MG63 (cell line): ENCODE measurements around the gene BTBD19. TPM values are rescaled to one million over a fixed set of nuclear protein-coding genes. Genes with fewer than 3 reads are reported as not detected.
"Not testable (repeated sequence)": the region's sequence is repeated elsewhere in the genome, so short reads cannot be mapped to it uniquely, and the experiment has no call there.

Experiments used
- DNase-seq: peaks from one replicate; pipeline ENCODE4 v3.0.0-alpha.2; 2020
- H3K27me3 ChIP-seq: fragments of 250-450 bp; sonication (Bioruptor Pico); 2 replicates; pipeline ENCODE4 v1.5.1; 2020; ENCODE audit warnings: mild to moderate bottlenecking, moderate library complexity
- H3K36me3 ChIP-seq: fragments of 250-450 bp; sonication (Bioruptor Pico); 2 replicates; pipeline ENCODE4 v1.5.1; 2020; ENCODE audit warnings: mild to moderate bottlenecking, moderate library complexity
- H3K4me3 ChIP-seq: fragments of 250-450 bp; sonication (Bioruptor Pico); 2 replicates; pipeline ENCODE4 v1.5.1; 2020; ENCODE audit warnings: mild to moderate bottlenecking, moderate library complexity
- H3K9me3 ChIP-seq: fragments of 250-450 bp; sonication (Bioruptor Pico); 2 replicates; pipeline ENCODE4 v1.5.1; 2020; ENCODE audit warnings: mild to moderate bottlenecking, moderate library complexity
- total RNA-seq: library from RNA; depleted of rRNA; stranded (reverse); fragments of >200 nt; shearing (Covaris generic); gene quantifications from 2 replicates; pipeline ENCODE4 v1.2.3, GENCODE V29; 2014; ENCODE audit warnings: low replicate concordance

BTBD19 gene
- total RNA-seq, 1 experiment from 2014 or later: 1.0 TPM

DNA sequence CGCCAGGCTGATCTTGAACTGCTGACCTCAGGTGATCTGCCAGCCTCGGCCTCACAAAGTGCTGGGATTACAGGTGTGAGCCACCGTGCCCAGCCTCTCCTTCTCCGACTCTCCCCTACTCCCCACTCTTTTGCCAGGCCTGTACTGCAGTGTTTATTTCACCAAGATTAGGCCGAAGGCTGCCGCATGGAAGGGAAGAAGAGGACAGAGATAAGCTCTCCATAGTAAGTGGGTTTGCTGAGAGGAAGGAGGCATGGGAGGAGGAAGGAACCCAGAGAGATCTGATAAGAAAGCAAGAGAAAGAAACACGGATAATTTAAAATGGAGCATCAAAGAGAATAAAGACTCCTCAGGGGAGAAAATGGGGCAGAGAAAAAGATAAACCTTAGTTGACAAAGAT, 26.0 kb downstream of the BTBD19 start:
- H3K9me3 ChIP-seq: no peaks in the 10 kb centered on the region
- H3K36me3 ChIP-seq: no peaks in the 10 kb centered on the region
- H3K27me3 ChIP-seq: no peaks in the 10 kb centered on the region
- H3K4me3 ChIP-seq: no peak overlapping the region
- no peak for DNase-seq

DNA sequence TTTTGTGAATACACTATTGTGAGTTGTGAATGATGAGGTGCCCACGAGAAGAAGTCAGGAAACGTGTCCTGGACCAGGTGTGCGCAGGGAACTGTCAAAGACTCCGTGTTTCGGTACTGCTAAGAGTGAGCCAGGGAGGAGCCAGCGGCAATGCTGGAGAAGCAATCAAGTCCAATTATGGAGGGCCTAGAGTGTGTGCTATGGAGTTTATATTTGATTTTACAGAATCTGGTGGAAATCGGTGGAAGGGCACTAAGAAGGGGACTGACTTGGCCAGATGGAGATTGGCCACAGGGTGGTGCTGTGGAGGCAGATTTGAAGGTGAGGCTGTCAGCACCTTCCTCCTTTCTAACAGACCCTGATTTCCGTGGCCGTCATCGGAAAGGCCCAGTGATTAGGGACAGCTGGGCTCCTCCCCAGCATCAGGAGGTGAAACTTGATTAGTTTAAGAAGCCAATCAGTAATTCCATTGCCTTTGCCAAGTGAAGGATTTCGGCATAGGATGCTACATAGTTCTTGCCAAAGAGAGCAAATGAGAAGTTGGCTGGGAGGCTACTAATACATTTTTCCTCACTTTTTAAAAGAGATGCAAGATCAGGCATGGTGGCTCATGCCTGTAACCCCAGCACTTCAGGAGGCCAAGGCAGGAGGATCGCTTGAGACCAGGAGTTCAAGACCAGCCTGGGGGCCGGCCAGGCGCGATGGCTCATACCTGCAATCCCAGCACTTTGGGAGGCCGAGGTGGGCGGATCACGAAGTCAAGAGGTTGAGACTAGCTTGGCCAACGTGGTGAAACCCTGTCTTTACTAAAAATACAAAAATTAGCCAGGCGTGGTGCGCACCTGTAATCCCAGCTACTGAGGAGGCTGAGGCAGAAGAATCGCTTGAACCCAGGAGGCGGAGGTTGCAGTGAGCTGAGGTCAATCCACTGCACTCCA, 27.7 kb downstream of the BTBD19 start:
- no peak overlapping the region for H3K4me3 ChIP-seq
- no peaks in the 10 kb centered on the region for H3K36me3 ChIP-seq
- H3K9me3 ChIP-seq: no peaks in the 10 kb centered on the region
- peak; percentile 75 for DNase-seq
- H3K27me3 ChIP-seq: no peaks in the 10 kb centered on the region

DNA sequence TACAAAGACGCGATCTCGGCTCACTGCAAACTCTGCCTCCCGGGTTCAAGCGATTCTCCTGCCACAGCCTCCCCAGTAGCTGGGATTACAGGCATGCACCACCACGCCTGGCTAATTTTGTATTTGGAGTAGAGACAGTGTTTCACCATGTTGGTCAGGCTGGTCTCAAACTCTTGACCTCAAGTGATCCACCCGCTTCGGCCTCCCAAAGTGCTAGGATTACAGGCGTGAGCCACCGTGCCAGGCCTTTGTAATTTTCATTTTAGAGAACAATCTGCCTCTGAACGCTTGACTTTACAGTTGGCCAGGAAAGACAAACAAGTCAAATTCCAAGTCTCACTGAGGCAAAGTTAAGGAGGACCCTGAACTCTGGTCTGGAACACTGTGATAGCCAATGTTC, 30.0 kb downstream of the BTBD19 start:
- not testable (repeated sequence) for H3K4me3 ChIP-seq, H3K27me3 ChIP-seq

DNA sequence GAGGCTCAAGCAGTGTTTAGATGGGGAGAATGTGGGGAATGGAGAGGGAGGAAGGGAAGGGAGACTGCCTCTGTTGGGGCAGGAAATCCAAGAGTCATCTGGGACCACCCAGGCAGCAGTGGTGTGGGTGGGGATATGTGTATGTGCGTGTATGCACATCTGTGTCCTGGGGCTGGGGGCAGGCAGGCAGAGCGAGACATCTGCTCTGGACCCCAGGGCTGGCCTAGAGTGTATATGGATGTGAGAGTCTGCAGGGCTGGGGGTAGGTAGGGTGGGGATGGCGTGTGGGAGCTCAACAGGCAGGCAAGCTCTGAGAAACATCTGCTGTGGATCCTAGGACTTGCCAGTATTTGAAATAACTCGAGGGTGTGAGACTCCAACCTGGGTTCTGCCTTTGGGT, 31.3 kb downstream of the BTBD19 start:
- H3K9me3 ChIP-seq: no peaks in the 10 kb centered on the region
- no peaks in the 10 kb centered on the region for H3K36me3 ChIP-seq
- no peaks in the 10 kb centered on the region for H3K27me3 ChIP-seq
- DNase-seq: no peak
- no peak overlapping the region for H3K4me3 ChIP-seq

More for the DNA sequence above, 30.0 kb downstream of the BTBD19 start:
- H3K9me3 ChIP-seq, DNase-seq, H3K36me3 ChIP-seq: not testable (repeated sequence)

DNA sequence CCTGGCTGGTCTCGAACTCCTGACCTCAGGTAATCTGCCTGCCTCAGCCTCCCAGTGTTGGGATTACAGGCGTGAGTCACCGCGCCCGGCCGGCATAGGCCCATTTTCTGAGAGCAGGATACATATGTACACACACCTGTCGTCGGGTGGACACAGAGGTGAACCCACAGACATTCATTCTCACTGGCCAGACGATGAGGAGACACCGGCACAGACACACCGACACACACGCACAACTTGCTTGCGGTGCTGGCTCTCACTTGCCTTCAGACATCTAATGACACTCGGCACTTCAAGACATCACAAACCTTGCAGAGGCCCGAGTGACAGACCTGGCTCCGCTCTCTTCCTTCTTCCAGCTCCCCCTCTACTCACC, 34.2 kb downstream of the BTBD19 start:
- Histone ChIP-seq H3K36me3 (no peaks in the 10 kb centered on the region), H3K27me3 (no peaks in the 10 kb centered on the region), H3K9me3 (no peaks in the 10 kb centered on the region), H3K4me3 (no peak overlapping the region)
- no peak for DNase-seq

DNA sequence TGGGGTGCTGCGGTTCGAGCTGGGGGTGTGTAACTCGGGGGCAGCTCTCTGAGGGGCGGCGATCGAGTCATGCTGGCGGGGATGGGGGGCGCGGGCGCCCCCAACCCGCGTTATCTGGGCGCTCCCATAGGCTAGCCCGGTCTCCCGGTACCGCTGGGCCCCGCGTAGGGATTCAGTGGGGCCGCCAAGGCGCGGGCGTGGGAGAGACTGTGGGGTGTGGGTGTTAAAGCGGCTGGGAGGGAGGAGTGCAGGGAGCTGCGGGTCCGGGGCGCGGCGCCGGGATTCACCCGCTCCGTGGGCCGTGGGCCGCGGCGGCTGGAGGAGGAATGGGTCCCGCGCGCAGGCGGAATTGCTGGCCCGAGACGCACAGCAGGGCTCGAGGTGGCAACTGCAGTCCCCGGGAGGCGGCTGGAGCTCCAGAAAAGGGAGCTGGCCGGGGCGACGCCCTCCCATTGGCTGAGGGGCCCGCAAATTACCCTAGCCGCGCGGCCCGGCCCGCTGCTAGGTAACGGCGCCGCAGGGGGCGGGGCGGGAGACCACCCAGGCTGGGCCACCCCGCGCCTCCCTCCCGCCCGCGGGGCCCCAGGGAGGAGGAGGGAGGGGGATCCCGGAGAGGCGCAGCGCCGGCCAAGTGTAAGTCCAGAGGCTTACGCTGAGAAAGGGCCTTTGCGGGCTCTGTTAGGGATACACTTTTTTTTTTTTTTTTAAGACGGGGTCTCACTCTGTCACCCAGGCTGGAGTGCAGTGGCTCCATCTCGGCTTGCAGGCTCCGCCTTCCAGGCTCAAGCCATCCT, 34.7 kb downstream of the BTBD19 start, which contains the start of gene PTCH2:
TSS of gene PTCH2 (minus strand) at position 392 of the 794 bp plus-strand sequence. CDS start at position 71, 321 bp downstream.
- Histone ChIP-seq H3K27me3 (no peaks in the 10 kb centered on the region), H3K9me3 (no peaks in the 10 kb centered on the region), H3K4me3 (peak within 1 kb of the TSS; percentile 39), H3K36me3 (no peaks in the 10 kb centered on the region)
- peak; percentile 44 for DNase-seq

DNA sequence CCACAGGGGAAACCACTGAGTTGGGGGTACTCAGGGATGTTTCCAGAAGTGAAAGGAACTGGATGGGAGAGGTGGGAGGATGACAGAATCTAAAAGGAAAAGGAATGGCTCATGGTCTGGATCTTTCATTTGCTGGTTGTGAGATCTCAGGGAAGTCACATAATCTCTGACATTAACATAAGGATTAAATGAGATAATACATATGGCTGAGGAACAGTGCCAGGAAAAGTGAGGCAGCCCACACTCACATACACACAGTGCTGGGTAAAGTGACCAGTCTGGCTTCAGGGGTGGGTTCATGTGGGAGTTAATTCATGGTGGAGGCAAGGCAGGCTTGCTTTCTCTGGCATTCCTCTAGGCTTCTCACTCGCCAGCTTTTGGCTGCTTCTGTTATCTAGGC, 38.7 kb downstream of the BTBD19 start:
- no peaks in the 10 kb centered on the region for H3K36me3 ChIP-seq
- no peaks in the 10 kb centered on the region for H3K9me3 ChIP-seq
- H3K27me3 ChIP-seq: no peaks in the 10 kb centered on the region
- no peak for DNase-seq
- H3K4me3 ChIP-seq: no peak overlapping the region

DNA sequence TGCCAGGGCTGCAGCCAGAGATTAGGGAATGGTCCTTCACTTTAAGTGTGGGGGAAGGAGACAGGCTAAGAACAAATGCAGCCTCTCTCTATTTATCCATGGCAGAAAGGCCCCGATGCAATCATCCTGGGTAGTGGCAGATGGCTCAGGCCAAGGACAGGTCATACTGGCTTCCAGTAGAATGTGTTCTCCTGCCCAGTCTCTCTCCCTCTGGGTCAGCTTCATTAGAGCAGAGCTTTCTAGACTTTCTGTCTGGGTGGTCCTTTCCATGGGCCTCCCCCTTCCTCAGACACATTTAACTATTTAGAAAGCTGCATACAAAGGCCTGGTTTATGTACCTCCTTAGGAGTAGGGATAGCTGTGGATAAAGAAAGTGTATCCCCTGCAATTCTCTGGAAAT, 39.5 kb downstream of the BTBD19 start:
- H3K9me3 ChIP-seq: no peaks in the 10 kb centered on the region
- no peaks in the 10 kb centered on the region for H3K27me3 ChIP-seq
- H3K4me3 ChIP-seq: no peak overlapping the region
- H3K36me3 ChIP-seq: no peaks in the 10 kb centered on the region
- no peak for DNase-seq

DNA sequence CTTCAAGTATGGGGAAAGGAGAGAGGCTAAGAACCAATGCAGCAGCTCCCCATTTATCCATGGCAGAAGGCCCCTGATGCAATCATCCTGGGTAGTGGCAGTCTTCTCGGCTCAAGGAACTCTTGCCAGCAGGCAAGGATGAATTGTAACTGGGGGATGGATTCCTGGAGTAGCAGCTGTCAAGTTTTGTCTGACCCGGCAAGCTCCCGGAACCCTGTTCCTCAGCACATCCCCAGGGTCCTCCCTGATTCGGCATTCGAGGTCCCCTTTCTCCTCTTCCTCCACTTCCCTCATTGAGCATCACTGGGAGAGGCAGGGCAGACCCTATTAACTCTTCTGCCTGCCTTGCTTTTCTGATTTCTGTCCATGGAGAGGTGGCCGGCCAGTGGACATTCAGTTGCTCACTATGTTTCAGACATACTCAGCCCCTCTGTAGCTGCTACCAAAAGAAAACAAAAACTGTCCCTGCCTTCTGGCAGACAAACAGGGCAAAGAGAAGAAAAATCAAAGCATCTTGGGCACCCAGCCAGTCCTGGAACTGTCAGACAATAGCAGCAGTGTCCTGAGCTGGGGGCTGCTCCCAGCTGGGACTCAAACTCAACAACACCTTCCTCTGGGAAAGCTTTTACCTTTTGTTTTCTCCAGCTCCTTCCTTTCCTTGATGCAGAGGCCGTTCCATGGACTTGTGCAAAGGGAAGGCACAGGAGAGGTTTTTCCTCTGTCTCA, 40.3 kb downstream of the BTBD19 start:
- Histone ChIP-seq H3K27me3 (no peaks in the 10 kb centered on the region), H3K36me3 (no peaks in the 10 kb centered on the region), H3K9me3 (no peaks in the 10 kb centered on the region), H3K4me3 (no peak overlapping the region)
- no peak for DNase-seq

DNA sequence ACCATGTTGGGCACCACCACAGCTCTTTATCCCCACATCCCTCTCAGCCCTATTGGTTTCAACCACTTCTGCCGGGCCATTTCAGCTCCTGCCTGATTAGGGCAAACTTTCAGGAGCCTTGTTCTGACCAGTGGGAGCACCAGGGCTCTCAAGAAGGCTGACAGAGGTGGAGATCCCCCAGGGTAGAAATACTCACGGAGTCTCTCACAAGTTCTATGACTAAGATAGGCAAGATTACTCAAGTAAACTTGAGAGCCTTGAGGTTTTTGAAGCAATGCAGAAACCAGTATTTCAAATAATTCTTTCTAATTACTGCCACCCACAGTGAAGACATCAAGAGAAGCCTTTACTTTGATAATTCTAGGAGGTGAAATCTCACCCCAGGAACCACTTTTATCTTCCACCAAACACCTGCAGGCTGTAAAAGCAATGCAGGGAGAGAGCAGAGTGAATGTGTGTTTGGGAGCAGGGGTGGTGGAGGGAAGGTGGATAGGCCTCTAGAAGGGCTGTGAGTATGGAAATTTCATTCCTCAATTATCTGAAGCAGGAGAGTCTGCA, 41.3 kb downstream of the BTBD19 start:
- no peaks in the 10 kb centered on the region for H3K27me3 ChIP-seq
- no peak for DNase-seq
- no peaks in the 10 kb centered on the region for H3K9me3 ChIP-seq
- H3K4me3 ChIP-seq: no peak overlapping the region
- no peaks in the 10 kb centered on the region for H3K36me3 ChIP-seq

DNA sequence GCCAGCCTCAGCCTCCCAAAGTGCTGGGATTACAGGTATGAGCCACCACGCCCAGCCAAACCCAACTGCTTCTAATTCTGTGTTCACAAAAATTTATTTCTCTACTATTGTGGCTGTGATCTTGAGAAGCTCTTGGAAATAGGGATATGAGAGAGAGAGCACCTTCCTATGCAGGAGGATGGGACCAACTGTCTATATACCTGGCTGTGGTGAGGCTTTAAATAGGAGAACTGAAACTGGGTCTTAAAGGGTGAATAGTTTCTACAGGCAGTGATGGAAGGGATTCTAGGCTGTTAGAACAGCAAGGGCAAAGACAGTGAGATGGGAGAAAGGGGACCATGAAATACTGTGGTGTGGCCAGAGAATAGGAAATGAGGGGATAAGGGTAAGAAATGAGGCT, 43.0 kb downstream of the BTBD19 start:
- Histone ChIP-seq H3K27me3 (no peaks in the 10 kb centered on the region), H3K36me3 (no peaks in the 10 kb centered on the region; the same call in 1 of the 2 replicates), H3K4me3 (no peak overlapping the region), H3K9me3 (no peaks in the 10 kb centered on the region)
- no peak for DNase-seq

DNA sequence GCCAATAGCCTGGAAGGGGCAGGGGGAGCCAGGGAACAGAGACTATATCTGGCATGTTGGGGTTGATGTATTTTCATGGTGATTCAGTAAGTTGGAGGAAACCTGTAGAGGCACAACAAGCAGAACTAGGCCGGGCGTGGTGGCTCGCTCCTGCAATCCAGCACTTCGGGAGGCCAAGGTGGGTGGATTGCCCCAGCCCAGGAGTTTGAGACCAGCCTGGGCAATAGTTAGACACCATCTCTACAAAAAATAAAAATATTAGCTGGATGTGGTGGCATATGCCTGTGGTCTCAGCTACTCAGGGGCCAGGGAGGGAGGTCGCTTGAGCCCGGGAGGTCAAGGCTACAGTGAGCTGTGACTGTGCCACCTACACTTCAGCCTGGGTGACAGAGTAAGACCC, 44.9 kb downstream of the BTBD19 start:
- no peaks in the 10 kb centered on the region for H3K9me3 ChIP-seq
- no peak for DNase-seq
- no peak overlapping the region for H3K4me3 ChIP-seq
- H3K27me3 ChIP-seq: no peaks in the 10 kb centered on the region
- H3K36me3 ChIP-seq: no peaks in the 10 kb centered on the region; the same call in 1 of the 2 replicates

DNA sequence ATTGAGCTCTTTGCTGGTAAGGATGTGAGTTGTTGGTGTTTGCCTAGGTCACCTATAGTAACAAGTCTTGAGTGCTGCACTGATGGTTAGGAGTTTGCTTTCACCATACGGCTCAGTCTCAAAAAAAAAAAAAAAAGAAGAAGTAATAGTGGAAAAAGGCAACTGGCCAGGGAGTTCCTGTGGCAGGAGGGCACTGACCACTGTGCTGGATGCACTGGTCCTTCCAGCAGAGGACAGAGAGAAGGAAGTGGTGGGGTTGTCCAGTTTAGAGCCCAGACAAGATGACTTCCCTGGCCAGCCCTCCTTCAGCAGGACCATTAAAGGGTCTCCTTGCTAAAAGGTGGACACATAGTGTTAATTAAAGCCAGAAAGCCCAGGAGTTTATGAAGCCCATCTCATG, 46.6 kb downstream of the BTBD19 start:
- no peak for DNase-seq
- Histone ChIP-seq H3K9me3 (no peaks in the 10 kb centered on the region), H3K27me3 (no peaks in the 10 kb centered on the region), H3K4me3 (no peak overlapping the region), H3K36me3 (no peaks in the 10 kb centered on the region; the same call in 1 of the 2 replicates)

DNA sequence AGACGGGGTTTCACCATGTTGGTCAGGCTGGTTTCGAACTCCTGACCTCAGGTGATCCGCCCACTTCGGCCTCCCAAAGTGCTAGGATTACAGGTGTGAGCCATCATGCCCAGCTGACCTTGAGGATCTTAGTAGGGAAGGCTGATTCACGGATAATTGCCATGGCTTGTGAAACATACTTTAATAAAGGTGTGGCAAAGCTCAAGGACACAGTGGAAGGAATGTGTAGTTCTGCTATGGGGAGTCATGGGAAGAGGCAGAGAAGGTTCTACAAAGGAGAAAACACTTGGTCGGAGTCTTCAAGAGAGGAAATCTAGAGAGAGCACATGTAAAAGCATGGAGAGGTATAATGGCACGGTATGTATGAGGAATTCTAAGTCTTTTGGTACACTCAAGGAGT, 47.4 kb downstream of the BTBD19 start:
- Histone ChIP-seq H3K9me3 (no peaks in the 10 kb centered on the region), H3K27me3 (no peaks in the 10 kb centered on the region), H3K36me3 (no peaks in the 10 kb centered on the region; the same call in 1 of the 2 replicates), H3K4me3 (no peak overlapping the region)
- DNase-seq: no peak

DNA sequence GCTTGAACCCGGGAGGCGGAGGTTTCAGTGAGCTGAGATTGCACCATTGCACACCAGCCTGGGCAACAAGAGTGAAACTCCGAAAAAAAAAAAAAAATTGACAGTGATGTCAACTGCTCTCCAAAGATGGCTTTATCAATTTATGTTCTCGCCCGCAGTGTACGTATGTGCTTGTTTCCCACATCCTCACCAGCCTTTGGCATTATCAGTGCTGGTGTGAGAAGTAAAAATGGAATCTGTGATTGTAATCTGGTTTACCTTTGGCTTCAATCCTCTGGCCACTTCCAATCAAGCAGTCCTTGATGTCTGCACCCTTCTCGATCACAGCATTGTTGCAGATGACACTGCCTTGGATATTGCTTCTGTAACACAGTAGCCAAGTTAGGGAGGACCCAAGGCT, 49.1 kb downstream of the BTBD19 start:
- no peaks in the 10 kb centered on the region for H3K27me3 ChIP-seq
- no peaks in the 10 kb centered on the region; the same call in 1 of the 2 replicates for H3K36me3 ChIP-seq
- H3K9me3 ChIP-seq: no peaks in the 10 kb centered on the region
- no peak overlapping the region for H3K4me3 ChIP-seq
- DNase-seq: no peak

DNA sequence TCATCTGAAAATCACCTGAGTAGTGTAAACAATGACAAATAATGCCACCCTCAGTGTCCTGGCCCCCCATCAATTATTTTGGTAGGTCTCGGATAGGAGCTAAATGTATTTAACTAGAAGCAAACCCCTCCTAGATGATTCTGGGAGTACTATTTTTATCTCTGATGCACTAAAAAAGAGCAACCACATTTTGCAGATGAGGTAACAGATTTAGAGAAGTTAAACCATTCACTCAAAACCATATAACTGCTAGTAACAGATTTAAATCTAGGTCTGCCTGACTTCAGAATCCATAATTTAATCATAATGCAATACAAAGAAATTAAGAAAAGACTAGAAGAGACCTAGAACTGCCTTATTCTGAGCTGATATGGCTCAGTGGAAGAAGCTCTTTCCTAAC, 52.0 kb downstream of the BTBD19 start:
- no peaks in the 10 kb centered on the region; the same call in 1 of the 2 replicates for H3K36me3 ChIP-seq
- no peaks in the 10 kb centered on the region for H3K9me3 ChIP-seq
- no peak for DNase-seq
- H3K27me3 ChIP-seq: no peaks in the 10 kb centered on the region
- H3K4me3 ChIP-seq: no peak overlapping the region
